HUES64 (cell line): ENCODE results near the gene SSBP2.

ENCODE experiments used
- H3K27ac ChIP-seq: 2 replicates; pipeline ENCODE4 v1.7.0; 2013; ENCODE audit warnings: low read depth, low read length, inconsistent platforms
- H3K27me3 ChIP-seq: 2 replicates; pipeline ENCODE4 v1.6.1; 2013; ENCODE audit warnings: mild to moderate bottlenecking, low read length; ENCODE audit not compliant: insufficient read depth
- H3K36me3 ChIP-seq: 2 replicates; pipeline ENCODE4 v1.6.1; 2013; ENCODE audit warnings: mild to moderate bottlenecking, low read length; ENCODE audit not compliant: insufficient read depth
- H3K4me1 ChIP-seq: 2 replicates; pipeline ENCODE4 v1.6.1; 2013; ENCODE audit warnings: mild to moderate bottlenecking, low read length, moderate library complexity; ENCODE audit not compliant: insufficient read depth
- H3K4me3 ChIP-seq: 2 replicates; pipeline ENCODE4 v1.5.1; 2013; ENCODE audit warnings: mild to moderate bottlenecking, low read length, moderate library complexity
- H3K9ac ChIP-seq: 2 replicates; pipeline ENCODE4 v1.6.1; 2013; ENCODE audit warnings: mild to moderate bottlenecking, low read depth, low read length
- H3K9me3 ChIP-seq: 2 replicates; pipeline ENCODE4 v1.6.1; 2013; ENCODE audit warnings: low read depth, low read length; ENCODE audit not compliant: insufficient read depth
- WGBS: fragments of 150-250, 120-280 bp; methylation state at CpG from one replicate; pipeline ENCODE4 v1.1.7; 2013; ENCODE audit warnings: missing lambda C conversion rate; 5-methylcytosine and 5-hydroxymethylcytosine counted together

SSBP2 gene

GRCh38 chr5:81703840-81704239 lies 47.1 kb downstream of the SSBP2 start:
- Histone ChIP-seq H3K27me3 (no peaks in the 10 kb centered on the region), H3K9me3 (0 out of 2 replicates have a peak, but pooled peaks cover 2% of the 10 kb centered on the region), H3K4me1 (peaks cover 5% of the 10 kb centered on the region), H3K9ac (no peak overlapping the region), H3K36me3 (no peaks in the 10 kb centered on the region), H3K4me3 (no peak overlapping the region), H3K27ac (no peak overlapping the region)
- 89% methylated on average over 2 of the region's 2 CpGs for WGBS

GRCh38 chr5:81700166-81700565 lies 50.7 kb downstream of the SSBP2 start:
- Histone ChIP-seq H3K4me1 (peaks cover 7% of the 10 kb centered on the region; the same call in 1 of the 2 replicates), H3K4me3 (no peak overlapping the region), H3K27ac (no peak overlapping the region), H3K9ac (no peak overlapping the region), H3K9me3 (0 out of 2 replicates have a peak, but pooled peaks cover 2% of the 10 kb centered on the region), H3K36me3 (no peaks in the 10 kb centered on the region), H3K27me3 (no peaks in the 10 kb centered on the region)

- no peak overlapping the region for H3K27ac ChIP-seq
- peaks cover 7% of the 10 kb centered on the region; the same call in 1 of the 2 replicates for H3K4me1 ChIP-seq
- no peaks in the 10 kb centered on the region for H3K36me3 ChIP-seq
- H3K9me3 ChIP-seq, result 0 out of 2 replicates have a peak, but pooled peaks cover 2% of the 10 kb centered on the region
- no peak overlapping the region for H3K9ac ChIP-seq
- H3K27me3 ChIP-seq, result no peaks in the 10 kb centered on the region
- no peak overlapping the region for H3K4me3 ChIP-seq
- WGBS, result 95% methylated on average over 1 of the region's 2 CpGs
These were observed 52.1 kb downstream of the SSBP2 start for GRCh38 chr5:81698813-81699212.

- Histone ChIP-seq H3K27me3 (no peaks in the 10 kb centered on the region), H3K9ac (no peak overlapping the region), H3K4me1 (peaks cover 7% of the 10 kb centered on the region; the same call in 1 of the 2 replicates), H3K36me3 (no peaks in the 10 kb centered on the region), H3K9me3 (0 out of 2 replicates have a peak, but pooled peaks cover 2% of the 10 kb centered on the region), H3K4me3 (no peak overlapping the region), H3K27ac (no peak overlapping the region)
- WGBS, result 91% methylated on average over 9 of the region's 9 CpGs
These were observed 54.2 kb downstream of the SSBP2 start for GRCh38 chr5:81696418-81697397.

- Histone ChIP-seq H3K27me3 (no peaks in the 10 kb centered on the region), H3K9ac (no peak overlapping the region), H3K4me3 (no peak overlapping the region), H3K36me3 (no peaks in the 10 kb centered on the region), H3K4me1 (peaks cover 7% of the 10 kb centered on the region; the same call in 1 of the 2 replicates), H3K27ac (no peak overlapping the region), H3K9me3 (no peaks in the 10 kb centered on the region)
- WGBS, result 90% methylated on average over 2 of the region's 2 CpGs
These were observed 56.2 kb downstream of the SSBP2 start for GRCh38 chr5:81694726-81695125.

- H3K4me1 ChIP-seq, result no peaks in the 10 kb centered on the region
- no peaks in the 10 kb centered on the region for H3K36me3 ChIP-seq
- H3K4me3 ChIP-seq, result no peak overlapping the region
- no peaks in the 10 kb centered on the region for H3K27me3 ChIP-seq
- no peak overlapping the region for H3K9ac ChIP-seq
- 96% methylated on average over 5 of the region's 5 CpGs for WGBS
- no peaks in the 10 kb centered on the region for H3K9me3 ChIP-seq
- H3K27ac ChIP-seq, result no peak overlapping the region
These were observed 62.7 kb downstream of the SSBP2 start for GRCh38 chr5:81688215-81688614.

- H3K9me3 ChIP-seq, result no peaks in the 10 kb centered on the region
- H3K9ac ChIP-seq, result no peak overlapping the region
- 100% methylated on average over 1 of the region's 1 CpG for WGBS
- H3K27me3 ChIP-seq, result no peaks in the 10 kb centered on the region
- no peaks in the 10 kb centered on the region for H3K4me1 ChIP-seq
- no peak overlapping the region for H3K27ac ChIP-seq
- H3K4me3 ChIP-seq, result no peak overlapping the region
- H3K36me3 ChIP-seq, result no peaks in the 10 kb centered on the region
These were observed 63.6 kb downstream of the SSBP2 start for GRCh38 chr5:81687292-81687691.

GRCh38 chr5:81685471-81685870 lies 65.4 kb downstream of the SSBP2 start:
- Histone ChIP-seq H3K27me3 (no peaks in the 10 kb centered on the region), H3K36me3 (no peaks in the 10 kb centered on the region), H3K9me3 (no peaks in the 10 kb centered on the region), H3K4me1 (no peaks in the 10 kb centered on the region), H3K27ac (no peak overlapping the region), H3K9ac (no peak overlapping the region), H3K4me3 (no peak overlapping the region)
- 100% methylated on average over 1 of the region's 2 CpGs for WGBS

GRCh38 chr5:81679885-81680284 lies 71.0 kb downstream of the SSBP2 start:
- Histone ChIP-seq H3K27ac (no peak overlapping the region), H3K9ac (no peak overlapping the region), H3K4me3 (no peak overlapping the region), H3K9me3 (no peaks in the 10 kb centered on the region), H3K36me3 (no peaks in the 10 kb centered on the region), H3K4me1 (no peaks in the 10 kb centered on the region), H3K27me3 (no peaks in the 10 kb centered on the region)
- WGBS, result 90% methylated on average over 1 of the region's 1 CpG

- no peaks in the 10 kb centered on the region for H3K4me1 ChIP-seq
- H3K36me3 ChIP-seq, result no peaks in the 10 kb centered on the region
- no peak overlapping the region for H3K9ac ChIP-seq
- H3K9me3 ChIP-seq, result no peaks in the 10 kb centered on the region
- no peak overlapping the region for H3K27ac ChIP-seq
- WGBS, result 100% methylated on average over 2 of the region's 3 CpGs
- no peaks in the 10 kb centered on the region for H3K27me3 ChIP-seq
- H3K4me3 ChIP-seq, result no peak overlapping the region
These were observed 75.5 kb downstream of the SSBP2 start for GRCh38 chr5:81675420-81675819.

GRCh38 chr5:81665795-81666194 lies 85.1 kb downstream of the SSBP2 start:
- WGBS, result 87% methylated on average over 1 of the region's 1 CpG
- Histone ChIP-seq H3K4me1 (no peaks in the 10 kb centered on the region), H3K36me3 (no peaks in the 10 kb centered on the region), H3K9ac (no peak overlapping the region), H3K27ac (no peak overlapping the region), H3K9me3 (no peaks in the 10 kb centered on the region), H3K27me3 (no peaks in the 10 kb centered on the region), H3K4me3 (no peak overlapping the region)
